ENCODE measurements around the gene MTG2. TPM values are rescaled to one million over a fixed set of nuclear protein-coding genes. Genes with fewer than 3 reads are reported as not detected.

Gene MTG2
- total and polyA plus RNA-seq, 2 of the 13 experiments (the other 11 are each of a cell fraction or from before 2014, with no cell fraction given) = 20.4 to 37.8 TPM

DNA sequence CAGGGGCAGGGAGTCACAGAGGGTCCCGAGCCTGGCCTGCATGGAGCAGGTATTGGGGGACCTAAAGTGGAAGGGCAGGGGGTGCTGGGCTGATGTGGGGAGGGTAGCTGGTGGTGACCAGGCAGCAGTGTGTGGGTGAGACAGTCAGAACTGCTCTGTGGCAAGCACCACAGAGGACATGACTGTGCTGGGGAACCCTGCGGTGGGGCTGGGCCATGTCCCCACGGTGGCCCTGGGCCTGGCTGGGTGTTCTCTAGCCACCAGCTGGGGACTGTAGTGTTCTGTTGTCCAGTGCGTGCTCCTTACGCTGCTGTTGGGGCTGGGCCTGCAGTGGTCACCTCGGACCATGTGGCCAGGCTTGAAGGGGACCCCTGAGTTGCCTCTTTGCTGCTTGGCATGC lies 35.7 kb upstream of the MTG2 start (continued):
- TF ChIP-seq BHLHE40 (IDR thresholded peaks at IDR 0.05; ENCODE audit: low read length) (no peak), ELF1 (CRISPR knock-in tag; IDR thresholded peaks at IDR 0.05) (no peak), ZNF839 (CRISPR knock-in tag; IDR thresholded peaks at IDR 0.05; ENCODE audit: borderline replicate concordance) (no peak), NCOA2 (CRISPR knock-in tag; IDR thresholded peaks at IDR 0.05) (no peak), FOXP1 (IDR thresholded peaks at IDR 0.05) (no peak), FOXP1 (CRISPR knock-in tag; IDR thresholded peaks at IDR 0.05) (no peak), ZBTB26 (CRISPR knock-in tag; IDR thresholded peaks at IDR 0.05; ENCODE audit: borderline replicate concordance) (no peak), FOSL1 (CRISPR knock-in tag; IDR thresholded peaks at IDR 0.05; ENCODE audit: borderline replicate concordance) (no peak), GFI1 (CRISPR knock-in tag; IDR thresholded peaks at IDR 0.05; ENCODE audit: borderline replicate concordance) (no peak), BCL6 (CRISPR knock-in tag; IDR thresholded peaks at IDR 0.05) (no peak), ZNF567 (CRISPR knock-in tag; IDR thresholded peaks at IDR 0.05; ENCODE audit: borderline replicate concordance) (no peak)

GRCh38 chr20:62147528-62147927 lies 35.3 kb upstream of the MTG2 start:
- WGBS (ENCODE audit: low lambda C conversion rate) = 96% methylated on average over 9 of the region's 9 CpGs
- TF ChIP-seq, protein P1, sequence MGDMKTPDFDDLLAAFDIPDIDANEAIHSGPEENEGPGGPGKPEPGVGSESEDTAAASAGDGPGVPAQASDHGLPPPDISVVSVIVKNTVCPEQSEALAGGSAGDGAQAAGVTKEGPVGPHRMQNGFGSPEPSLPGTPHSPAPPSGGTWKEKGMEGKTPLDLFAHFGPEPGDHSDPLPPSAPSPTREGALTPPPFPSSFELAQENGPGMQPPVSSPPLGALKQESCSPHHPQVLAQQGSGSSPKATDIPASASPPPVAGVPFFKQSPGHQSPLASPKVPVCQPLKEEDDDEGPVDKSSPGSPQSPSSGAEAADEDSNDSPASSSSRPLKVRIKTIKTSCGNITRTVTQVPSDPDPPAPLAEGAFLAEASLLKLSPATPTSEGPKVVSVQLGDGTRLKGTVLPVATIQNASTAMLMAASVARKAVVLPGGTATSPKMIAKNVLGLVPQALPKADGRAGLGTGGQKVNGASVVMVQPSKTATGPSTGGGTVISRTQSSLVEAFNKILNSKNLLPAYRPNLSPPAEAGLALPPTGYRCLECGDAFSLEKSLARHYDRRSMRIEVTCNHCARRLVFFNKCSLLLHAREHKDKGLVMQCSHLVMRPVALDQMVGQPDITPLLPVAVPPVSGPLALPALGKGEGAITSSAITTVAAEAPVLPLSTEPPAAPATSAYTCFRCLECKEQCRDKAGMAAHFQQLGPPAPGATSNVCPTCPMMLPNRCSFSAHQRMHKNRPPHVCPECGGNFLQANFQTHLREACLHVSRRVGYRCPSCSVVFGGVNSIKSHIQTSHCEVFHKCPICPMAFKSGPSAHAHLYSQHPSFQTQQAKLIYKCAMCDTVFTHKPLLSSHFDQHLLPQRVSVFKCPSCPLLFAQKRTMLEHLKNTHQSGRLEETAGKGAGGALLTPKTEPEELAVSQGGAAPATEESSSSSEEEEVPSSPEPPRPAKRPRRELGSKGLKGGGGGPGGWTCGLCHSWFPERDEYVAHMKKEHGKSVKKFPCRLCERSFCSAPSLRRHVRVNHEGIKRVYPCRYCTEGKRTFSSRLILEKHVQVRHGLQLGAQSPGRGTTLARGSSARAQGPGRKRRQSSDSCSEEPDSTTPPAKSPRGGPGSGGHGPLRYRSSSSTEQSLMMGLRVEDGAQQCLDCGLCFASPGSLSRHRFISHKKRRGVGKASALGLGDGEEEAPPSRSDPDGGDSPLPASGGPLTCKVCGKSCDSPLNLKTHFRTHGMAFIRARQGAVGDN (CRISPR knock-in tag; IDR thresholded peaks at IDR 0.05) = 0 out of 2 replicates have a peak, but pooled peaks have one; percentile 5
- TF ChIP-seq NFKB2 (CRISPR knock-in tag; IDR thresholded peaks at IDR 0.05; ENCODE audit: borderline replicate concordance) (0 out of 2 replicates have a peak, but pooled peaks have one; percentile 0), RFX5 (IDR thresholded peaks at IDR 0.05; ENCODE audit: low read depth, low read length) (no peak), MYC (CRISPR knock-in tag; IDR thresholded peaks at IDR 0.05; ENCODE audit: borderline replicate concordance) (0 out of 2 replicates have a peak, but pooled peaks have one; percentile 0), ZNF337 (CRISPR knock-in tag; IDR thresholded peaks at IDR 0.05; ENCODE audit: borderline replicate concordance, low read depth) (peak; percentile 97; the same call in 1 of the 2 replicates)
- TF ChIP-seq, protein P2, sequence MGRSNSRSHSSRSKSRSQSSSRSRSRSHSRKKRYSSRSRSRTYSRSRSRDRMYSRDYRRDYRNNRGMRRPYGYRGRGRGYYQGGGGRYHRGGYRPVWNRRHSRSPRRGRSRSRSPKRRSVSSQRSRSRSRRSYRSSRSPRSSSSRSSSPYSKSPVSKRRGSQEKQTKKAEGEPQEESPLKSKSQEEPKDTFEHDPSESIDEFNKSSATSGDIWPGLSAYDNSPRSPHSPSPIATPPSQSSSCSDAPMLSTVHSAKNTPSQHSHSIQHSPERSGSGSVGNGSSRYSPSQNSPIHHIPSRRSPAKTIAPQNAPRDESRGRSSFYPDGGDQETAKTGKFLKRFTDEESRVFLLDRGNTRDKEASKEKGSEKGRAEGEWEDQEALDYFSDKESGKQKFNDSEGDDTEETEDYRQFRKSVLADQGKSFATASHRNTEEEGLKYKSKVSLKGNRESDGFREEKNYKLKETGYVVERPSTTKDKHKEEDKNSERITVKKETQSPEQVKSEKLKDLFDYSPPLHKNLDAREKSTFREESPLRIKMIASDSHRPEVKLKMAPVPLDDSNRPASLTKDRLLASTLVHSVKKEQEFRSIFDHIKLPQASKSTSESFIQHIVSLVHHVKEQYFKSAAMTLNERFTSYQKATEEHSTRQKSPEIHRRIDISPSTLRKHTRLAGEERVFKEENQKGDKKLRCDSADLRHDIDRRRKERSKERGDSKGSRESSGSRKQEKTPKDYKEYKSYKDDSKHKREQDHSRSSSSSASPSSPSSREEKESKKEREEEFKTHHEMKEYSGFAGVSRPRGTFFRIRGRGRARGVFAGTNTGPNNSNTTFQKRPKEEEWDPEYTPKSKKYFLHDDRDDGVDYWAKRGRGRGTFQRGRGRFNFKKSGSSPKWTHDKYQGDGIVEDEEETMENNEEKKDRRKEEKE (IDR thresholded peaks at IDR 0.05) = no peak

More at GRCh38 chr20:62147528-62147927, 35.3 kb upstream of the MTG2 start:
- H3K27me3 ChIP-seq (ENCODE audit: control insufficient read depth in 1 of 2, insufficient read depth in 2 of 2, low read length in 2 of 2) = no peaks in the 10 kb centered on the region
- no peak overlapping the region for H3K9ac ChIP-seq (ENCODE audit: insufficient read depth, low read depth, low read length)
- H3K4me2 ChIP-seq (ENCODE audit: low read depth, low read length) = 0 out of 2 replicates have a peak overlapping the region, but pooled peaks have one; percentile 96
- peaks cover 88% of the 10 kb centered on the region for H3K79me2 ChIP-seq (ENCODE audit: insufficient read depth, low read length)
- H4K20me1 ChIP-seq (ENCODE audit: insufficient read depth, low read length) = peaks cover 47% of the 10 kb centered on the region
- H3K9me3 ChIP-seq (ENCODE audit: low read length) = no peaks in the 10 kb centered on the region
- BruUV-seq (replicated peaks) = no TSS peak
- no peak for FAIRE-seq
- in situ Hi-C loops (cut with HindIII; ENCODE audit: extremely low pct_ligation_motif_present, low pct_unique_long_range_greater_than_20kb) = no loop called here
- no peak for ATAC-seq
- ChIA-PET CTCF (ENCODE audit: low intra/inter-chr PET ratio, low total read pairs) (no interaction called here), POLR2A (interaction anchor here (2.0 kb wide), 1 partner anchor 28 kb away, joined by 4 read pairs; no protein-coding TSS in a partner anchor)
- intact Hi-C loops (cut with micrococcal nuclease; ENCODE audit: unreplicated experiment) = no loop called here
- no peak for DNase-seq (ENCODE audit: low spot score)
- H2AFZ ChIP-seq (ENCODE audit: low read length) = no peak overlapping the region
- H3K27ac ChIP-seq (ENCODE audit: extremely low read length, insufficient read depth, low read length) = peak overlapping the region; percentile 70
- no peak overlapping the region for H3K4me3 ChIP-seq (replicated peaks in 1 of 3; ENCODE audit: insufficient read depth in 1 of 3, low read depth in 2 of 3, low read length in 3 of 3)
- H3K36me3 ChIP-seq (replicated peaks in 1 of 2; ENCODE audit: control insufficient read depth in 1 of 2, insufficient read depth in 2 of 2, low read length in 2 of 2) = peaks cover 1 to 6% of the 10 kb centered on the region in 2 experiments; a peak in 2 of 5 replicates
- H3K4me1 ChIP-seq (ENCODE audit: insufficient read depth, low read length) = peaks cover 60% of the 10 kb centered on the region

Data from HepG2 (cell line).